H1 (cell line): ENCODE results near the gene UBE4A. TPM values are rescaled to one million over a fixed set of nuclear protein-coding genes. Genes with fewer than 3 reads are reported as not detected.

ENCODE experiments used
- CTCF ChIA-PET: fragments of 300-600 bp; sonication (Branson Sonifier 250); formaldehyde crosslinking; loops from one replicate; lab custom pipeline; 2021; ENCODE audit not compliant: partially characterized antibody; lab: Charles Lee
- POLR2A ChIA-PET: fragments of 300-600 bp; sonication (Branson Sonifier 250); formaldehyde crosslinking; loops from one replicate; lab custom pipeline; 2021; ENCODE audit warnings: inconsistent platforms; ENCODE audit not compliant: partially characterized antibody; lab: Charles Lee
- DNase-seq, 2 experiments: peaks; one replicate each; pipeline versions ENCODE4 v3.0.0 to v3.0.0-alpha.2; 2010 to 2022; ENCODE audit warnings: low spot score in 2 of 2, low read depth in 1 of 2, mixed read lengths in 1 of 2
- FAIRE-seq: peaks from 2 replicates; lab custom pipeline; 2011; peaks lifted over from hg19 to GRCh38; lab: Jason Lieb, UNC
- H2AFZ ChIP-seq: 2 replicates; pipeline ENCODE4 v1.8.1; 2012; ENCODE audit warnings: low read length, inconsistent platforms
- H2AK5ac ChIP-seq: 2 replicates; pipeline ENCODE4 v1.6.1; 2013; ENCODE audit warnings: low read depth, low read length
- H2BK120ac ChIP-seq: replicated peaks from 2 replicates; pipeline ENCODE3; 2013; ENCODE audit warnings: low read depth, low read length, inconsistent platforms
- H2BK12ac ChIP-seq: 2 replicates; pipeline ENCODE4 v1.6.1; 2013; ENCODE audit warnings: low read depth, low read length
- H2BK15ac ChIP-seq: 2 replicates; pipeline ENCODE4 v1.6.1; 2013; ENCODE audit warnings: low read length
- H2BK20ac ChIP-seq: 2 replicates; pipeline ENCODE4 v1.6.1; 2013; ENCODE audit warnings: low read length
- H2BK5ac ChIP-seq: 2 replicates; pipeline ENCODE4 v1.6.1; 2013; ENCODE audit warnings: low read depth, low read length
- H3K14ac ChIP-seq: 2 replicates; pipeline ENCODE4 v1.6.1; 2013; ENCODE audit warnings: inconsistent platforms; ENCODE audit not compliant: insufficient read length
- H3K18ac ChIP-seq: 2 replicates; pipeline ENCODE4 v1.6.1; 2013; ENCODE audit warnings: low read length; ENCODE audit errors: extremely low read depth
- H3K23ac ChIP-seq: 2 replicates; pipeline ENCODE4 v1.6.1; 2013; ENCODE audit warnings: inconsistent platforms; ENCODE audit not compliant: insufficient read length
- H3K23me2 ChIP-seq: 2 replicates; pipeline ENCODE4 v1.6.1; 2013; ENCODE audit warnings: low read depth, low read length
- H3K27ac ChIP-seq: 2 replicates; pipeline ENCODE4 v1.6.1; 2011; ENCODE audit warnings: low read depth, low read length, inconsistent platforms
- H3K27me3 ChIP-seq, 4 experiments: replicated peaks in 1 of 4; 1 replicate in 1 of 4; 2 replicates in 3 of 4; pipeline versions ENCODE4 v1.6.1 to v1.8.1; 2011 to 2013; ENCODE audit warnings: low read length in 3 of 4, mild to moderate bottlenecking in 3 of 4, inconsistent platforms in 2 of 4, mixed read lengths in 2 of 4, moderate library complexity in 1 of 4; ENCODE audit not compliant: control insufficient read depth in 3 of 4, insufficient read depth in 3 of 4; ENCODE audit errors: extremely low read depth in 1 of 4
- H3K36me3 ChIP-seq, 4 experiments: 2 replicates each; pipeline versions ENCODE4 v1.6.1 to v1.8.1; 2011 to 2013; ENCODE audit warnings: mild to moderate bottlenecking in 4 of 4, low read length in 3 of 4, moderate library complexity in 2 of 4, control low read depth in 1 of 4, inconsistent platforms in 1 of 4; ENCODE audit not compliant: insufficient read depth in 4 of 4, control insufficient read depth in 2 of 4
- H3K4ac ChIP-seq: replicated peaks from 2 replicates; pipeline ENCODE3; 2013; ENCODE audit warnings: low read length, low read depth, mixed read lengths, inconsistent platforms; ENCODE audit not compliant: insufficient read length
- H3K4me1 ChIP-seq, 4 experiments: replicated peaks in 1 of 4; 1 replicate in 1 of 4; 2 replicates in 3 of 4; pipeline versions ENCODE4 v1.6.1 to v1.8.1; 2011 to 2013; ENCODE audit warnings: low read length in 3 of 4, inconsistent platforms in 2 of 4, mixed read lengths in 1 of 4; ENCODE audit not compliant: insufficient read depth in 4 of 4, control insufficient read depth in 3 of 4
- H3K4me2 ChIP-seq, 2 experiments: 2 replicates each; pipeline versions ENCODE4 v1.6.1 to v1.8.1; 2011 to 2013; ENCODE audit warnings: low read depth in 2 of 2, low read length in 2 of 2, control low read depth in 1 of 2, inconsistent platforms in 1 of 2, mild to moderate bottlenecking in 1 of 2; ENCODE audit not compliant: insufficient read depth in 1 of 2
- H3K4me3 ChIP-seq, 4 experiments: fragments of 200-600, 300-600 bp in 1 of 4; sonication (generic), shearing (Covaris generic), sonication (Bioruptor Twin) in 1 of 4; 2 replicates each; pipeline versions ENCODE4 v1.5.1 to v1.8.1; 2011 to 2016; ENCODE audit warnings: low read length in 4 of 4, low read depth in 3 of 4, control low read depth in 2 of 4, inconsistent platforms in 2 of 4, mild to moderate bottlenecking in 2 of 4, mixed read lengths in 1 of 4, moderate library complexity in 1 of 4; ENCODE audit not compliant: insufficient read depth in 2 of 4; ENCODE audit errors: extremely low read depth in 1 of 4
- H3K56ac ChIP-seq: replicated peaks from 2 replicates; pipeline ENCODE3; 2013; ENCODE audit warnings: low read depth, mild to moderate bottlenecking, mixed read lengths, low read length, inconsistent platforms; ENCODE audit not compliant: insufficient read length
- H3K79me1 ChIP-seq: 2 replicates; pipeline ENCODE4 v1.6.1; 2013; ENCODE audit warnings: low read depth, low read length, control low read depth
- H3K79me2 ChIP-seq, 2 experiments: 2 replicates each; pipeline versions ENCODE4 v1.6.1 to v1.8.1; 2012 to 2013; ENCODE audit warnings: low read length in 2 of 2, mild to moderate bottlenecking in 2 of 2, inconsistent platforms in 1 of 2; ENCODE audit not compliant: insufficient read depth in 2 of 2, control insufficient read depth in 1 of 2
- H3K9ac ChIP-seq, 4 experiments: replicated peaks in 1 of 4; 1 replicate in 1 of 4; 2 replicates in 3 of 4; pipeline versions ENCODE4 v1.6.1 to v1.8.1; 2011 to 2013; ENCODE audit warnings: low read depth in 3 of 4, low read length in 3 of 4, control low read depth in 2 of 4, mild to moderate bottlenecking in 2 of 4, moderate library complexity in 2 of 4, inconsistent platforms in 1 of 4; ENCODE audit errors: extremely low read depth in 1 of 4
- H3K9me3 ChIP-seq, 2 experiments: 2 replicates each; pipeline versions ENCODE4 v1.6.1 to v1.8.1; 2012 to 2013; ENCODE audit warnings: mild to moderate bottlenecking in 2 of 2, moderate library complexity in 2 of 2, control low read depth in 1 of 2, inconsistent platforms in 1 of 2, low read depth in 1 of 2, low read length in 1 of 2, mixed read lengths in 1 of 2; ENCODE audit not compliant: insufficient read depth in 2 of 2
- H4K20me1 ChIP-seq, 2 experiments: replicated peaks in 1 of 2; 2 replicates each; pipeline versions ENCODE3 to v1.8.1; 2011 to 2013; ENCODE audit warnings: inconsistent platforms in 2 of 2, low read length in 2 of 2, mild to moderate bottlenecking in 1 of 2; ENCODE audit not compliant: insufficient read depth in 2 of 2, control insufficient read depth in 1 of 2
- H4K5ac ChIP-seq: 2 replicates; pipeline ENCODE4 v1.6.1; 2013; ENCODE audit warnings: low read length, low read depth, mixed read lengths, inconsistent platforms; ENCODE audit not compliant: insufficient read length
- H4K8ac ChIP-seq: 2 replicates; pipeline ENCODE4 v1.8.0; 2013; ENCODE audit warnings: mild to moderate bottlenecking, moderate library complexity, low read length, inconsistent platforms; ENCODE audit not compliant: insufficient read depth; ENCODE audit errors: extremely low read depth
- H4K91ac ChIP-seq: replicated peaks from 2 replicates; pipeline ENCODE3; 2013; ENCODE audit warnings: low read length, mixed read lengths, inconsistent platforms; ENCODE audit not compliant: insufficient read length
- BACH1 ChIP-seq: IDR thresholded peaks from 2 replicates; pipeline ENCODE4 v1.6.1; 2012; ENCODE audit warnings: low read length, improper control_type of control experiment
- WGBS, 2 experiments: shearing (Covaris generic) in 1 of 2; methylation state at CpG; one replicate each; pipeline versions ENCODE4 v1.1.6 to v1.1.7; 2013 to 2015; ENCODE audit warnings: low lambda C conversion rate in 2 of 2, mixed read lengths in 2 of 2, inconsistent platforms in 1 of 2, low coverage in 1 of 2, missing lambda C conversion rate in 1 of 2; ENCODE audit not compliant: insufficient replicate concordance in 2 of 2, insufficient coverage in 1 of 2, insufficient read length in 1 of 2; ENCODE audit errors: extremely low coverage in 1 of 2, missing lambda C conversion rate in 1 of 2; 5-methylcytosine and 5-hydroxymethylcytosine counted together
- polyA plus RNA-seq, 7 experiments: library from polyadenylated mRNA; depleted of rRNA in 3 of 7; stranded (reverse) in 5 of 7; unstranded in 2 of 7; fragments of >200 nt in 5 of 7; fragments of 200-250 nt in 2 of 7; gene quantifications; 1 replicate in 5 of 7; 2 replicates in 1 of 7; 4 replicates in 1 of 7; pipeline versions ENCODE4 v1.2.1 to v1.2.3, GENCODE V29; 2011 to 2013; ENCODE audit warnings: missing spikeins in 2 of 7, mixed read lengths in 2 of 7
- total RNA-seq: library from RNA; stranded (reverse); fragmentation: NEBNext Ultra II Directional; extraction: Animal tissue kit (Norgen Biotek cat#: 25700); gene quantifications from 2 replicates; pipeline ENCODE4 v1.2.1, GENCODE V29; 2021

UBE4A gene
- total and polyA plus RNA-seq, 2 of the 8 experiments (the other 6 are each of a cell fraction or from before 2014, with no cell fraction given): 11.3 to 34.5 TPM

- POLR2A ChIA-PET: interaction anchor here (0.6 kb wide), 1 partner anchor 64 kb away, joined by 3 read pairs; no protein-coding TSS in a partner anchor
- H3K36me3 ChIP-seq: no peaks in the 10 kb centered on the region
- no peak for FAIRE-seq
Observed at GRCh38 chr11:118310781-118311485, 48.5 kb upstream of the UBE4A start.

More at GRCh38 chr11:118310781-118311485, 48.5 kb upstream of the UBE4A start:
- no peak for DNase-seq
- Histone ChIP-seq H3K79me2 (no peaks in the 10 kb centered on the region), H3K23ac (no peak overlapping the region), H3K27me3 (no peaks in the 10 kb centered on the region), H3K9ac (no peak overlapping the region), H3K56ac (no peak overlapping the region), H3K4me1 (peaks cover 2 to 11% (median 6%) of the 10 kb centered on the region in 4 experiments; a peak in 6 of 7 replicates), H3K23me2 (peaks cover 5% of the 10 kb centered on the region; the same call in 1 of the 2 replicates), H2BK120ac (no peak overlapping the region), H2BK20ac (no peak overlapping the region), H2BK15ac (no peak overlapping the region), H3K4ac (no peak overlapping the region), H4K8ac (no peak overlapping the region), H2BK12ac (no peak overlapping the region), H4K91ac (no peak overlapping the region), H3K9me3 (no peaks in the 10 kb centered on the region), H3K79me1 (no peaks in the 10 kb centered on the region), H3K14ac (no peak overlapping the region), H3K4me2 (no peak overlapping the region), H3K4me3 (no peak overlapping the region), H4K20me1 (no peaks in the 10 kb centered on the region), H2AK5ac (no peak overlapping the region), H2AFZ (no peak overlapping the region), H3K18ac (no peak overlapping the region), H3K27ac (no peak overlapping the region), H4K5ac (no peak overlapping the region), H2BK5ac (no peak overlapping the region)
- 85% methylated on average over 3 of the region's 3 CpGs; no CpG with 5 or more reads in 1 of the 2 experiments for WGBS, 2 experiments
- CTCF ChIA-PET: interaction anchor here (0.9 to 2.1 kb wide), 10 partner anchors 9 to 160 kb away, joined by 3 to 11 read pairs (median 3); no protein-coding TSS in a partner anchor
- no peak for TF ChIP-seq BACH1
